ELR (cell line): ENCODE measurements around the gene OVOL1.

Experiments
- DNase-seq: peaks from one replicate; pipeline ENCODE4 v3.0.0-alpha.2; 2015; ENCODE audit warnings: low read depth

Gene OVOL1

GRCh38 chr11:65792456-65792855, 5.6 kb downstream of the OVOL1 start:
- no peak for DNase-seq

- DNase-seq = no peak
Measured at GRCh38 chr11:65793144-65793581, 6.3 kb downstream of the OVOL1 start.

- DNase-seq = no peak
Measured at GRCh38 chr11:65793625-65794400, 7.0 kb downstream of the OVOL1 start.

GRCh38 chr11:65794570-65795510, 8.0 kb downstream of the OVOL1 start:
- no peak for DNase-seq

GRCh38 chr11:65796726-65797601, 10.1 kb downstream of the OVOL1 start:
- no peak for DNase-seq

GRCh38 chr11:65797711-65798110, 10.8 kb downstream of the OVOL1 start:
- DNase-seq = no peak

- DNase-seq = no peak
Measured at GRCh38 chr11:65798882-65799281, 12.0 kb downstream of the OVOL1 start.

GRCh38 chr11:65801153-65801987, 14.5 kb downstream of the OVOL1 start:
- no peak for DNase-seq

- no peak for DNase-seq
Measured at GRCh38 chr11:65802841-65803240, 16.0 kb downstream of the OVOL1 start.

- DNase-seq = no peak
Measured at GRCh38 chr11:65803797-65804492, 17.1 kb downstream of the OVOL1 start.

- DNase-seq = no peak
Measured at GRCh38 chr11:65806979-65807378, 20.1 kb downstream of the OVOL1 start.

GRCh38 chr11:65808744-65809341, 22.0 kb downstream of the OVOL1 start:
- no peak for DNase-seq

- DNase-seq = no peak
Measured at GRCh38 chr11:65809496-65809895, 22.6 kb downstream of the OVOL1 start.

GRCh38 chr11:65810046-65810868, 23.4 kb downstream of the OVOL1 start:
- no peak for DNase-seq

- DNase-seq = no peak
Measured at GRCh38 chr11:65811764-65812475, 25.1 kb downstream of the OVOL1 start.

GRCh38 chr11:65814131-65814985, 27.5 kb downstream of the OVOL1 start:
- DNase-seq = peak; percentile 39

GRCh38 chr11:65814986-65815565, 28.2 kb downstream of the OVOL1 start:
- no peak for DNase-seq
